Stimulated activated CD4-positive, alpha-beta T cell treated with anti-CD3 and anti-CD28 coated beads, TNF-alpha, amount 100 ng/mL, for 1 hour (primary cell): Measurements from ENCODE around the gene SUCLG2.
"Not testable (repeated sequence)": the region's sequence is repeated elsewhere in the genome, so short reads cannot be mapped to it uniquely, and the experiment has no call there.

Experiments used
- DNase-seq, 3 donors: peaks; one replicate each; pipeline ENCODE4 v3.0.0-alpha.2; 2020; ENCODE audit warnings: low read depth in 3 of 3, low spot score in 1 of 3

The SUCLG2 gene

GRCh38 chr3:67610458-67610857 lies 44.0 kb downstream of the SUCLG2 start:
- DNase-seq: no peak

GRCh38 chr3:67609709-67610108 lies 44.7 kb downstream of the SUCLG2 start:
- DNase-seq: no peak

GRCh38 chr3:67608034-67608433 lies 46.4 kb downstream of the SUCLG2 start:
- DNase-seq: no peak

- DNase-seq: no peak
Observed at GRCh38 chr3:67605377-67605776, 49.0 kb downstream of the SUCLG2 start.

GRCh38 chr3:67602816-67603215 lies 51.6 kb downstream of the SUCLG2 start:
- DNase-seq: no peak

- DNase-seq: no peak
Observed at GRCh38 chr3:67601919-67602608, 52.3 kb downstream of the SUCLG2 start.

- no peak for DNase-seq
Observed at GRCh38 chr3:67601385-67601784, 53.0 kb downstream of the SUCLG2 start.

GRCh38 chr3:67599821-67600220 lies 54.6 kb downstream of the SUCLG2 start:
- no peak for DNase-seq

- no peak for DNase-seq
Observed at GRCh38 chr3:67598814-67599556, 55.4 kb downstream of the SUCLG2 start.

GRCh38 chr3:67595424-67595823 lies 59.0 kb downstream of the SUCLG2 start:
- DNase-seq: no peak

GRCh38 chr3:67593761-67594234 lies 60.6 kb downstream of the SUCLG2 start:
- DNase-seq: no peak

- DNase-seq: no peak
Observed at GRCh38 chr3:67592057-67592456, 62.4 kb downstream of the SUCLG2 start.

- no peak for DNase-seq
Observed at GRCh38 chr3:67587811-67588210, 66.6 kb downstream of the SUCLG2 start.

GRCh38 chr3:67587301-67587700 lies 67.1 kb downstream of the SUCLG2 start:
- no peak for DNase-seq

GRCh38 chr3:67584608-67585007 lies 69.8 kb downstream of the SUCLG2 start:
- DNase-seq: not testable (repeated sequence)

- DNase-seq: no peak
Observed at GRCh38 chr3:67580430-67581000, 73.9 kb downstream of the SUCLG2 start.

GRCh38 chr3:67578416-67578815 lies 76.0 kb downstream of the SUCLG2 start:
- DNase-seq: no peak

GRCh38 chr3:67576441-67576840 lies 78.0 kb downstream of the SUCLG2 start:
- DNase-seq: no peak

GRCh38 chr3:67569324-67569723 lies 85.1 kb downstream of the SUCLG2 start:
- DNase-seq: no peak

GRCh38 chr3:67567893-67568292 lies 86.5 kb downstream of the SUCLG2 start:
- no peak for DNase-seq

GRCh38 chr3:67564973-67565372 lies 89.4 kb downstream of the SUCLG2 start:
- no peak for DNase-seq

- no peak for DNase-seq
Observed at GRCh38 chr3:67564008-67564407, 90.4 kb downstream of the SUCLG2 start.
